Stimulated activated CD4-positive, alpha-beta T cell treated with anti-CD3 and anti-CD28 coated beads, Interleukin-1b, Interleukin-23, amount 100 ng/mL, for 48 hours (primary cell): ENCODE results near the gene TMEM161A.
"Not testable (repeated sequence)": the region's sequence is repeated elsewhere in the genome, so short reads cannot be mapped to it uniquely, and the experiment has no call there.

Source experiments
- DNase-seq: peaks from one replicate; pipeline ENCODE4 v3.0.0-alpha.2; 2020

The TMEM161A gene

DNA sequence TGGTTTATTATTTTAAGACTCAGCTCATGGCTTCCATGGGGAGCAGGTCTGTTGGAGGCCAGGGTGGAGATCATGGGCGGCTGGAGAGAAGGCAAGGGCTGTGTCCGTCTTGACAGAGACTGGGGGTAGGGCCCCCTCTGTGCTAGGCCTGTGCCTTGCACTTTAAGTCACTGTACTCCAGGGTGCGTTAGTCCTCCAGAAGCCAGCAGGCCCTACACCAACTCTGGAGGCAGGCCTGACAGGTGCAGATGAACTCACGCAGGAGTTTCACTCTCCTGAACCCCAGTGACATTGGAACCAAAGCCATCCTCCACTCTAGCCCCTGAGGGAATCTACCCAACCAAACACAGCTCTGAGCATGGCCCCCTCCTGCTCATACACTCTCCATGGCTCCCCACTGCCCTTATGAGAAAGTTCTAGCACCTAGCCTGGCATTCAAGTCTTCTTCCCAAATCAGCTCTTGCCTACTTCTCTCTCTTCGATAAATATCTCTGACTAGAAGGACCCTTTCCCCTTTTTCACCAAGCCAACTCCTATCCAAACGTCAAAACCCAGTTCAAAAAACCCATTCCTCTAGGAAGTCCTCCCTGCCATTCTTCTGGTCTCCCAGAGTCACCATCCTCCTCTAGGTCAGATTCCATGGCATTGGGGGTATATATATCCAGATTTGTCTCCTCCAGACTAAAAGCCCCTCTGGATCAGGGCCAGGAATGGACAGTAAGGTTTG, 16.7 kb upstream of the TMEM161A start:
- DNase-seq: no peak

DNA sequence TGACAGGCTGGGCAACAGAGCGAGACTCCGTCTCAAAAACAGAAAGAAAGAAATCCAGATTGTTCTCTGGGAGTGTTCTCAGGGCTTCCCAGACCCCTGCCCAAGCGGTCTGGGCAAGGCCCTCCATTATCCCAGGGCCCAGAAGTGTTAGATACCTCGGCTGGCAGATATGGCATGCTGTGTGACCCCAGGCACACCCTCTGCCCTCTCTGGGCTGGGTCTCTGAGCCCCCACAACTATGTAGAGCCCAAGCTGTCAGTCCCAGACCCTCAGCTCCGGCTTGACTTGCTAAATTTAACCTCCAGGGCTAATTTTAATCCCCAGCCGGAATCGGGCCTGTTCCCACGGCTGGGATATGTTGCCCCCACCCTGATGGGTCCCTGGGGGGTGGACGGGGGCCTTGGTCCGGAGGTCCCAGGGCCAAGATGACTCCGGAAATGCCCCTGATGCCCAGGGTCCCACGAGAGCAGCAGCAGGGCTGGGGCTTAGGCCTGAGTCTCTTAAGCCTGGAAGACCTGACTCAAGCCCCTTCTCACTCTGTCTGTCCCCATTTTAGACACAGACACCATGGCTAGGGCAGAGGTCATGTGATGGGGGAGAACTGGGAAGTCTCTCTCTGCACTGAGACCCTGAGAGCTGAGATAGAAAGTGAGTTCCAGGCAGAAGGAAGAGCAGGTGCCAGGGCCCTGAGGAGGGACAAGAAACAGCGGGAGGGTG, 14.5 kb upstream of the TMEM161A start:
- no peak for DNase-seq

DNA sequence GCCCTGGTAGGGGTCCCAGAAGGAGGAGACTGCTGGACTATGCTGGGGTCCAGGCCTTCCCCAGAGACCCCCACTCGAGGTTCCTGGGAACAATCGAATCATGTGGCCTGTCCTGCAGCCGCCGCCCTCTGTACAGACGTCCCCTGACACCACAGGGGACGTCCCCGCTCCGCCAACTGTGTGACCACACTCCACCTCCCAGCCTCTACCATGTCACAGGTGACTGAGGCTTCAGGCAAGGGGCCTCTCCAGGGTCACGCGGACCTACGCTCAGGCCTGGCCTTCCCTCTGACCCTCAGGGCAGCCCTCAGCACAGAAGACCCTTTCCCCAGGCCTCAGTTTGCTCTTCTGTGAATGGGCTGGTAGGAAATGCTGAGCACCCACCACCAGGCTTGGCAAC, 13.1 kb upstream of the TMEM161A start:
- DNase-seq: no peak

DNA sequence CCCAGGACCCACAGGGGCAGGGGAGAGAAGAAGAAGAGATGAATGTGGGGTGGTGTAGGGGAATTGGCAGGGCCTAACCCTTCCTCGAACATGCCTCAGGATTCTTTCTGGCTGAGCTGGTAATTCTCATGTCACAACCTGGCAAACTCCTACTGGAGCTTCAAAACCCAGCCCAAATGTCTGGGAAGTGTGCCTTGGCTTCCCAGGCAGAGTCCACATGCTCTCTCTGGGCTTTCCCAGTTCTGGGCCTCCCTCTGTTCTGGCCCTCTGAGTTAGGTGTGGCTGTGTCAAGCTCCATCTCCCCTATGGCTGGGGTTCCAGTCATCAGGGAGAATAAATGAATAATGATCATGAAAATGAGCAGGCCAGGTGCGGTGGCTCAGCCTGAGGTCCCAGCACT, 11.2 kb upstream of the TMEM161A start:
- DNase-seq: no peak

DNA sequence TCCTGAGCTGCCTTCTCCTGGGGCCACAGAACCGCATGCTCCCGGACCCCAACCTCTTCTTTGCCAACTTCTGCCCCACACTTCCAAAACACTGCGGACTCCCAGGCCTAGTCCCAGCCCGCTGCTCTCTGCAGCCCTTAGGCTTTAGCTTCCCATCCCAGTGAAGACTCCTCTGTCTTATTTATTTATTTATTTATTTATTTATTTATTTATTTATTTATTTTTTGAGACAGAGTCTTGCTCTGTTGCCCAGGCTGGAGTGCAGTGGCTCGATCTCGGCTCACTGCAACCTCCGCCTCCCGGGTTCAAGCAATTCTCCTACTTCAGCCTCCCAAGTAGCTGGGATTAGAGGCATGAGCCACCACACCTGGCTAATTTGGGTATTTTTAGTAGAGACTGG, 10.2 kb upstream of the TMEM161A start:
- DNase-seq: not testable (repeated sequence)

DNA sequence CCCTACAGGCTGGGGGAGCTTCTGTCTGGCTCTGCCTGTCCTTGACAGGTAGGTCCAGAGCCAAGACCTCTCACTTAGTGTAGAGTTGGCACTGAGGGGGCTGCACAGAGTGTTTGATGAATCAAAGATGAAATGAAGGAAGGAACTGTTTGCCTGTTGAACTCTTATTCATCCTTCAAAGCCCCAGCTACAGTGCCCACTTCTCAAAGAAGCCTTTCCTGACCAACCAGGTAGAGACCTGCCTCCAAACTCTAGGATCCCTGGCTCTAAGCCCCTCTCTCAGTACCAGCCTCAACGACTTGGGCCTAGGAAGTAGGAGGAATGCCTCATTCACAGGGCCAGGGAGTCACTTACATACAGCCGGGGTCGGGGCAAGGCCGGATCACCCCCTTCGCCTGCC, 9.1 kb upstream of the TMEM161A start:
- no peak for DNase-seq

DNA sequence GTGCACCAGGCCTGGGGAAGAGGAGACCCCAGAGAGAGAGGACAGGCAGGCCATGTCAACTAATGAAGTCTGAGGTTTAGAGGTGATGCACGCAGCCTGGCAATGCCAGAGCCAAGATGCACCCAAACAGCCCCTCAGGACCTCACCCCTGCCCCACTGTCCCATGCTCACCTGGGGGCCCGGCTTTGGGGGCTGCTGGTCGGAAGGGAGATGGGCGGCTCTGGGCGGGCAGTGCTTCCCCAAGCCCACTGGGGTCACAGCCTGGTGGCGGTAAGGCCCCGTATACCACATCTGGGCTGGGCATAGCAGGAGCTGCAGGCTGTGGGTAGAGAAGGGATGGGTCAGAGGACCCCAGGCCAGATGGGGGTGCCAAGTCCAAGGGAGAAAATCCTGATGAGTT, 8.6 kb upstream of the TMEM161A start:
- DNase-seq: no peak

DNA sequence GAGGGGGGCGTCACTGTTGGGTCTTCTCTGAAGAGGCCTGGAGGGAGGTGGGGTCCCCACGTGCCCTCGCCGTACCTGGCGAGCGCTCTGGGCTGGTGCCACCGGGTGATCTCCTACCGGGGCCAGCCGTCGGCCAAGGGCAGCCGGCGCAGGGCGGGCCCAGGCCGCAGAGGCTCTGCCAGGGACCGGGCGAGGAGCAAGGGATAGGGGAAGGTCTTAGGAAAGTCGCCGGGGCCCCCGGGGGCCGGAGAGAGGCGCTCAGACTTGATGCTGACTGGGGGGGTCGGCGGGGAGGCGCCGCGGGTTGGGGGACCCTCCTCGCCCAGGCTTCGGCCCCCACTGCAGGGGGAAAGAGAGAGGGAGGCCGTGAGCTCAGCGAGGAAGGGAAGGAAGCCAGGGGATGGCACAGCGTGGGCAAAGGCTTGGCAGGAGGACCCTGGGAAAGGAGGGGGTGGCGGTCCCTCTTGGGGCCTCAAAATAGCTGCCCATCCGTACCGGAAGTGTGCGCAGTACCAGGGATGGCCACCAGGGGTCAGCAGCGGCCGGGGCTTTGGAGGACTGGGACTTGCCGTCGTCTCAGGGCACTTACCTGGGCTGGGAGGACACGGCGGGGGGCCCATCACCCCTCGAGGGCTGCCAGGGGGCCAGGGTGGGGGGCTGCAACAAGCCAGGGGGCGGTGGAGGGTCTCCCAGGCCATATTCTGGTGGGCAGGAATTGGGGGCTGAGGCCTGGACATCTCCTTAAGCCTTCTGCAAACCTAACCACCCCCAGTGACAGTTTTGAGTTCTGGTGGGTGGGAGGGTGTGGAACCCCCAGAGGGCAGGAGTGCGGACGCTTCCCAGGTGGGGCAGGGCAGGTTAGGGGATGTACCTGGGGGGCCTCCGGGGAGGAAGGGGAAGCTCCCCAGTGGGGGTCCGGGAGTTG, 7.7 kb upstream of the TMEM161A start:
- DNase-seq: peak; percentile 83

DNA sequence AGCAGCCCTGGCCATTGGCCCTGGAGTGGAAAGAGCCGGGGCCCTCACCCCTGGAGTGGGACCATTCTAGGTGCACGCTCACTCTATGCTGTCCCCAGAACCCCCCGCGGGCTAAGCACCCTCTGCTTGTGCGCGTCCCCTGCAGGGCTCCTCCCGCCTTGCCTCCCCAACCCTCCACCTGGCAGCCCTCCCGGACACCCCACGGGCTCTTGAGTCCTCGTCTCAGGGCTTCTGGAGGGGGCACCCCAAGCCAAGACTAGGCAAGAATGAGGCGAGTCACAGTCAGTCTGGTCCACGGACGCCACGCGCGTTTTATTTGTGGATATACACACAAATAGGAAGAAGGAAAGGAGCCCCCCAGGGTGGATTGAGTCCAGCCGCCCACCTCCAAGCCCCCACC, 7.0 kb upstream of the TMEM161A start:
- no peak for DNase-seq

DNA sequence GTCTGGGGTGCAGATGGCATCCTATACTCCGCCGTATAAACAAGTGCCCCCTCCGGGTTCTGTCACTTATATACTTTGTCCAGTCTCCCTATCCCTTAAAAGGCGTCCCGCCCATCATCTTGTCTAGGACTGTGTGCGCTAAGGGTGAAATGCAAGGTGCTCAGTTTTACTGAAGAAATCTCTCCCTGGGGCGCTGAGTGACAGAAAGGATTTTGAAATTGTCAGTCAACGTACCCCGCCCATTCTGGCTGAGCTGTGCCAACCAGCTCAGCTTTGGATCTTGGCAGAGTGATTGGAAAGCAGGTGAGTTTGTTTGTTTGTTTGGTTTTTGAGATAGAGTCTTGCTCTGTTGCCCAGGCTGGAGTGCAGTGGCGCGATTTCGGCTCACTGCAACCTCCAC, 4.1 kb upstream of the TMEM161A start:
- DNase-seq: no peak

DNA sequence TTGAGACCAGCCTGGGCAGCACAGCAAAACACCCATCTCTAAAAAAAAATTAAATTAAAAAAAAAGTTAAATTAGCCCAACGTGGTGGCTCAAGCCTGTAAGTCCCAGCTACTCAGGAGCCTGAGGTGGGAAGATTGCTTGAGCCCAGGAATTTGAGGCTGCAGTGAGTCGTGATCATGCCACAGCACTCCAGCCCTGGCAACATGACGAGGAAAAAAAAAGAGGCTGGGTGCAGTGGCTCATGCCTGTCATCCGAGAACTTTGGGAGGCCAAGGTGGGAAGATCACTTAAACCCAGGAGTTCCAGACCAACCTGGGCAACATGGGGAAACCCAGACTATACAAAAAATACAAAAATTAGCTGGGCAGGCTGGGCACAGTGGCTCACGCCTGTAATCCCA, 2.2 kb upstream of the TMEM161A start:
- no peak for DNase-seq

DNA sequence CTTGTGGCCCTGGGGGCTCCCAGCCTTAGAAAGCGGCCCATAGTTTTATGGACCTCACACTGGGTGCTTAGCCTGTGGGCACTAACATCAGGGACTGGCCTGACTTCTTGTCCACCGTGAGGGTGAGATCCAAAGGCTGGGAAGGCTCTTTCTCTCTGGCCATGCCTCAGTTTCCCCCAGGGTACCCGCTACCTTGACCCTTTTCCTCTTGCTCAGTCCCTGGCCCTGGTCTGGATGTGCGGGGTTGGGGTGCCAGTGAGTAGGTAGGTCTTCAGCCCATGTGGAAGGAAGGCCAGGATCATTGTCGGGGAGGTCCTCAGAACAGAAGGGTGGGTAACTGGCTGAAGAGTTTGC, 1.6 kb upstream of the TMEM161A start:
- no peak for DNase-seq

DNA sequence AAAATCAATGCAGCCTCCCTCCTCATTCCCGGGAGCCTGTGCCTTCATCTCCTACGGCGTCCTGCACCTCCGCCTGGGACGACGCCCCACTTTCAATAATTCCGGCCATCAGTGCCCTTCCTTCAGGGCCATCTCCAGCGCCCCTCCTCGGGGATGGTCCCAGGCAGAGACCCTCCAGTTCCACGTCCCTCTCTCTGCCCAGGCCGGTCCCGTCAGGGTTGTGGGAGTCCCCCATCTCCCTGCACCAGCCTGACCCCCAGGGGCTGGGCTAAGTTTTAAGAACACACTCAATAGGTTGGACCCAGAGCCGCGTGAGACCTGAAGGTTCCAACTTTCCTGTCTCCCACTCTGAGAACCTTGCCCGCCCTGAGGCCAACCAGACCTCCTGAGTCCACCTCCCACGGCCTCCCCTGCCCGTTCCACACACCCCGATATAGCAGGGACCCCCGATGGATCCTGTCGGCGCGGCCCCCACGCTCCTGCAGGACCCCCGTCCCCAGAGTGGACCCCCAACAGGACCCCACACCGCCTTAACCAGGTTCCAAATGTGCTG, 646 bp downstream of the TMEM161A start:
- DNase-seq: no peak

DNA sequence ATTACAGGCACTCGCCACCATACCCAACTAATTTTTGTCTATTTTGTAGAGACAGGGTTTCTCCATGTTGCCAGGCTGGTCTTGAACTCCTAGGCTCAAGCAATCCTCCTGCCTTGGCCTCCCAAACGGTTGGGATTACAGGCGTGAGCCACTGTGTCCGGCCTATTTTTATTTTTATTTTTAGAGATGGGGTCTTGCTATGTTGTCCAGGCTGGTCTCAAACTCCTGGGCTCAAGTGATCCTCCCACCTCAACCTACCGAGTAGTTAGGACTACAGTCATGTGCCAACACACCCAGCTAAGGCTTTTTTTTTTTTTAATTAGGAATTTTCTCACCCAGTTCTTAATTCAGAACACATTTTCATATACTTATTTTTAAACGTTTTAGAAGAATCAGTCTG, 2.6 kb downstream of the TMEM161A start:
- DNase-seq: not testable (repeated sequence)

DNA sequence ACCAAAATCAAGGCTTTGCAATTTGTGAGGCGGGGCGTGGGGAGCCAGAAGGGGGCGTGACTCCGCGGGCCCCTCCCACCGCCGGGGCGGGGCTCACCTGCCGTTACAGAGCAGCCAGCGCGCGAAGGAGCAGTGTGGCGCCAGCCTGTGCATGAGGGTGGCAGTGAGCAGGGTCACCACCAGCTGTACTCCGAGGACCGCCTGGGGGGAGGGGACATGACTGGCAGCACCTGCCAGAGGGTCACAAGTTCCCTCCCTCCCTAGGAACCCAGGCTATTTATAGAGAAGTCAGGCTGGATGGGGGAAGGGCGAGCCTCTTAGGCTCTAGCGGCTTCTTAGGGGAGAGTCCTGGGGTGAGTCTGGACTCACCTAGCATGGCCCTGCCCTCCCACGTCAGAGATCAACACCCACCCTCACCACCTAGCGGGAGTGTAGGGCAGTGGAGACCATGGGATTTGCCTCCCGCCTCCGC, 3.6 kb downstream of the TMEM161A start:
- DNase-seq: peak; percentile 38

DNA sequence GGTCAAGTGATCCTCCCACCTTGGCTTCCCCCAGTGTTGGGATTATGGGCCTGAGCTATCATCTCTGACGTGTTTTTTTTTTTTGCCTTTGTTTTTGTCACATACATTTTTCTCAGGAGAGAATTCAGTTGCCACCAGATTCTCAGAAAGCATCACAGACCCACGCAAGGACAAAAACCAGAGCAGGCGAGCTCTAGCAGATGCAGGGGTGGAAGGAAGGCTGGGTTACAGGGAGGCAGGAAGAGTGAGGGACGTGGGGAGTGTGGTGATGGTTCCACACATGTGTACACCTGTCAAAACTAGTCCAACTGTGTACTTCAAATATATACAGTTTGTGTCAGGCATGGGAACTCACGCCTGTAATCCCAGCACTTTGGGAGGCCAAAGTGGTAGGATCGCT, 4.3 kb downstream of the TMEM161A start:
- no peak for DNase-seq

DNA sequence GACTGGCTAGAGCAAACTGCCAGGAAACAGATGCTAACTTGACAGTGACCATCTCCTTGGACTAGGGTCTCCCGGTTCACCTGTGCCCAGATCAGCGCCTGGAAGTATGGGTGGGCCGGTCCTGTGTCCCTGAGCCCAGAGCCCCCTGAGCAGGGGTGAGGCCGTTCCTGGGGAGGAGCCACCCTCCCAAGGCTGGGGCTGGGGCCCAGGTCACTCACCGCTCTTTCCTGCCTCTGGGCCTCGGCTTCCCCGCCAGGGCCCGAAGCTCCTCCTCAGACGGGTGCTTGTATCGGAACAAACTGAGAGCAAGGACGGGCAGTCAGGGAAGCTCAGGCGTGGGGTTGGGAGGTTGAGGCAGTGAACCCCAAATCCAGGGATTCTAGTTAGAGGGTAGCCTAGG, 5.4 kb downstream of the TMEM161A start:
- no peak for DNase-seq

DNA sequence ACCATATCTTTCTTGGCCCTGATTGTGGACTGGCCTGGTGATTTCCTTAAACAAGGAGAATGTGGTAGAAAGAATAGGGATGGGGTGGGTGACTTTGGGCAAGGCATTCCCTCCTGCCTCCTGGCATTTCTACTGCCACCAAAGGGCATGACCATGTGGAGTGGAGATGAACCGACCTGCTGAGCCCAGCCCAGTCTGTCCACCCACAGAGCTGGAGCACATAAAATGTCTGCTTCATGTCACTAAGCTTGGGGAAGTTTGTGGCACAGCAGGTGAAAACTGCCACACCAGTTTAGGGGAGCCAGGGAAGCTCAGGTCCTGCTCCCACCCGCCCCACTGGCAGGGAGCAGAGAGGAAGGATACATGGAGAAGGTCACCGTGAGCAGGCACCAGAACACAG, 6.3 kb downstream of the TMEM161A start:
- no peak for DNase-seq

DNA sequence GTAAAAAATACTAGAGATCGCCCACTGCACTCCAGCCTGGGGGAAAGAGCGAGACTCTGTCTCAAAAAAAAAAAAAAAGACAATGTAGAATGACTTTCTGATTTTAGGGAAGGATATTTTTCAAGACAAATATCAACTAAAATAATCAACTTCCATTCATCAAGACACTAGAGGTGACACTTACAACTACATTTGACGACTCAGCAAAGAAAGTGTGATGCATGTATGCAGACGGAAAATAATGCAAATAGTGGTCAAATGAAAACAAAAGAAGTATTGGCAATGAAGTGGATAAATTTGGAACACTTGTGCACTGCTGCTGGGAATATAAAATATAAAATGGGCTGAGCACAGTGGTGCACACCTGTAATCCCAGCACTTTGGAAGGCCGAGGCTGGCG, 12.2 kb downstream of the TMEM161A start:
- no peak for DNase-seq

DNA sequence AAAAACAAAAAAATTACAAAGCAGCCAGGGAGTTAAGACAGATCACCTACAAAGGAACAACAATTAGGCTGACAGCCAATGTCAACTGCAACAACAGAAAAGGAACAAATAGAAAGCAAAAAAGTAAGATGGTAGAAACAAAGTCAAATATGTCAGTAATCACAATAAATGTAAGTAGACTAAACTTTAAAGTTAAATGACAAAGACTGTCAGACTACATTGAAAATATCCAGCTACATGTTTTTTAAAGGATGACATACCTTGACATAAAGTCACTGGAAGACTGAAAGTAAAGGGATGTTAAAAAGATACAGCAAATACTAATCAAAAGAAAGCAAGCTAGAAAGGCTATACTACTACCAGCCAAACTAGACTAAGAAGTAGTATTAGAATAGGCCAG, 14.9 kb downstream of the TMEM161A start:
- DNase-seq: no peak

DNA sequence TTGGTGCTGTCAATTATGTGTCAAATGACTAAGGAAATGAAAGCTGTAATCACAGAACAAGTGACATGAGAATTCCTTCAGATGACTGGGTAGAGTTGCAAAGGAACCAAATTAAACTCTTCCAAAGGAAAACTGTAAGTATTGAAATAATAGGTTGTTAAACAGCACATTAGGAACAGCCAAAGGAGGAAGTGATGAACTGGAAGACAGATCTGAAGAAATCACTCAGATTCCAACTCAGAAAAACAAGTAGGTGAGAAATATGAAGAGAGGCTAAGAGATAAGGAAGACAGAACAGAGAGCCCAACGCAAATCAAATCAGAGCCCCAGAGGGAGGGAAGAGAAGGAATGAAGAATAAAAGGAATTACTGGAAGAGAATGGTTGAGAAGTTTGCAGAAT, 15.4 kb downstream of the TMEM161A start:
- DNase-seq: no peak

DNA sequence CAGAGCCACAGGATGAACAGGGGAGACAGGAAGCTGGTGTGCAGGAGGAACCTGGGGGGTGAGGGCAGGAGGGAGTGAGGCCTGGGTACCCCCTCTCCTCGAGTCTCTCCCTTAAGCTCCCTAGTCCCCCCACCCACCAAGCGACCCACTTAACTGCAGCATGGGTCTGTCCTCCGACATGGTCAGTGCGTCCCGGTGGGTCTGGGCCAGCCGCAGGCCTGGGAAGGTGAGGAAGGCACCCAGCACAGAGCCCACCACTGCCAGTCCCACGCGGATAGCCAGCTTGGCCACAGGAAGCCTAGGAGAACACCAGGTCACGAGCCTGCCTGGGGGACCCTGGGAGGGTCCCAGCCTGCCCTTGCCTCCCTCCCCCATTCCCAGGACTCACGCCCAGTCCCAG, 16.9 kb downstream of the TMEM161A start:
- DNase-seq: no peak
